ENCODE data around the gene SLC25A6. TPM values are rescaled to one million over a fixed set of nuclear protein-coding genes. Genes with fewer than 3 reads are reported as not detected.

Gene SLC25A6
- total and polyA plus RNA-seq, 10 of the 15 experiments (the other 5 are each of a cell fraction or from before 2014, with no cell fraction given) = 61.9 to 642 (median 322) TPM

- H3K4me2 ChIP-seq (ENCODE audit: control insufficient read depth, insufficient read depth) = peak overlapping the region; percentile 65
These were observed 575 bp downstream of the SLC25A6 start for GRCh38 chrX:1391370-1391706.

More at GRCh38 chrX:1391370-1391706, 575 bp downstream of the SLC25A6 start:
- ATAC-seq = peak; percentile 54
- peaks cover 10% of the 10 kb centered on the region for H3K4me1 ChIP-seq (ENCODE audit: control insufficient read depth, insufficient read depth, low read length)
- peak; percentile 92 for FAIRE-seq
- H3K9me3 ChIP-seq (replicated peaks; ENCODE audit: control insufficient read depth, insufficient read depth, low read length) = no peaks in the 10 kb centered on the region
- peaks cover 24 to 36% of the 10 kb centered on the region in 2 experiments for H3K36me3 ChIP-seq (ENCODE audit: control insufficient read depth in 2 of 2, insufficient read depth in 2 of 2, low read length in 1 of 2)
- peaks cover 75% of the 10 kb centered on the region for H3K79me2 ChIP-seq (ENCODE audit: control insufficient read depth, insufficient read depth, low read length)
- H2AFZ ChIP-seq (ENCODE audit: control insufficient read depth, low read depth, low read length) = no peak overlapping the region
- peak overlapping the region; percentile 99 for H3K9ac ChIP-seq (ENCODE audit: control insufficient read depth, insufficient read depth, low read length)
- ChIA-PET CTCF (no interaction called here), SMC1A (ENCODE audit: uncharacterized antibody, unreplicated experiment) (no interaction called here), POLR2A (no interaction called here), RAD21 (ENCODE audit: unreplicated experiment) (no interaction called here)
- in situ Hi-C loops (cut with MboI) = no loop called here
- peak overlapping the region; percentile 94 for H3K4me3 ChIP-seq
- BruUV-seq (replicated peaks) = no TSS peak
- H4K20me1 ChIP-seq (ENCODE audit: control insufficient read depth, insufficient read depth) = peaks cover 19% of the 10 kb centered on the region; the same call in 1 of the 2 replicates
- WGBS (ENCODE audit: insufficient coverage, insufficient replicate concordance, low lambda C conversion rate, missing lambda C conversion rate) = under 1% methylated on average over 11 of the region's 19 CpGs
- intact Hi-C loops (cut with micrococcal nuclease; ENCODE audit: unreplicated experiment) = no loop called here
- DNase-seq (ENCODE audit: low read depth, low spot score) = peak; percentile 69
- H3K27ac ChIP-seq (ENCODE audit: control insufficient read depth, insufficient read depth) = peak overlapping the region; percentile 99
- TF ChIP-seq TCF3 (IDR thresholded peaks at IDR 0.05; ENCODE audit: borderline replicate concordance, insufficient read depth, low read depth, low read length) = no peak
- TF ChIP-seq IRF5 (IDR thresholded peaks at IDR 0.05; ENCODE audit: borderline replicate concordance) = no peak
- peak; percentile 19; the same call in 1 of the 2 replicates for TF ChIP-seq SPI1 (IDR thresholded peaks at IDR 0.05; ENCODE audit: borderline replicate concordance, insufficient read depth, low read depth, low read length)
- TF ChIP-seq POLR2AphosphoS2 (IDR thresholded peaks at IDR 0.05; ENCODE audit: low read depth, low read length) = 0 out of 2 replicates have a peak, but pooled peaks have one; percentile 18
- no peak for TF ChIP-seq EZH2 (IDR thresholded peaks at IDR 0.05; ENCODE audit: borderline replicate concordance, control insufficient read depth, low read depth, low read length)
- TF ChIP-seq NRF1 (conservative IDR thresholded peaks at IDR 0.05; ENCODE audit: low read depth, low read length) = peak; percentile 69
- TF ChIP-seq IKZF1 (conservative IDR thresholded peaks at IDR 0.05) = 0 out of 2 replicates have a peak, but pooled peaks have one; percentile 86
- no peak for TF ChIP-seq BACH1 (IDR thresholded peaks at IDR 0.05; ENCODE audit: borderline replicate concordance)
- no peak for TF ChIP-seq KDM1A (IDR thresholded peaks at IDR 0.05; ENCODE audit: borderline replicate concordance)
- TF ChIP-seq CREB1 (IDR thresholded peaks at IDR 0.05; ENCODE audit: low read depth) = no peak
- 0 out of 2 replicates have a peak, but pooled peaks have one; percentile 34 for TF ChIP-seq PAX5 (IDR thresholded peaks at IDR 0.05; ENCODE audit: borderline replicate concordance, low read depth, low read length)
- TF ChIP-seq SUPT20H (IDR thresholded peaks at IDR 0.05; ENCODE audit: borderline replicate concordance, control insufficient read depth, low read depth, low read length) = no peak
- no peak for TF ChIP-seq RB1 (IDR thresholded peaks at IDR 0.05; ENCODE audit: borderline replicate concordance)
- TF ChIP-seq NR2C1 (IDR thresholded peaks at IDR 0.05) = no peak
- TF ChIP-seq NR2F1 (conservative IDR thresholded peaks at IDR 0.05) = 0 out of 2 replicates have a peak, but pooled peaks have one; percentile 10
- no peak for TF ChIP-seq CBX5 (IDR thresholded peaks at IDR 0.05; ENCODE audit: low read depth)
- TF ChIP-seq CBX3 (IDR thresholded peaks at IDR 0.05; ENCODE audit: borderline replicate concordance, low read depth) = no peak
- TF ChIP-seq SRF (IDR thresholded peaks at IDR 0.05; ENCODE audit: low read depth in 2 of 2, low read length in 2 of 2) = no peak
- TF ChIP-seq FOXK2 (IDR thresholded peaks at IDR 0.05) = no peak
- no peak for TF ChIP-seq NFYB (IDR thresholded peaks at IDR 0.05; ENCODE audit: insufficient read depth, low read depth, low read length)
- TF ChIP-seq RUNX3 (IDR thresholded peaks at IDR 0.05; ENCODE audit: low read length) = no peak
- TF ChIP-seq BRCA1 (IDR thresholded peaks at IDR 0.05; ENCODE audit: low read depth, low read length) = no peak
- H3K27me3 ChIP-seq (replicated peaks in 1 of 2; ENCODE audit: control insufficient read depth in 2 of 2, insufficient read depth in 2 of 2, low read length in 1 of 2) = no peaks in the 10 kb centered on the region
